ENCODE results near the gene CDH2.
A peak's percentile ranks its signal among the peaks of the same experiment; 100 is the strongest.

Gene CDH2

DNA sequence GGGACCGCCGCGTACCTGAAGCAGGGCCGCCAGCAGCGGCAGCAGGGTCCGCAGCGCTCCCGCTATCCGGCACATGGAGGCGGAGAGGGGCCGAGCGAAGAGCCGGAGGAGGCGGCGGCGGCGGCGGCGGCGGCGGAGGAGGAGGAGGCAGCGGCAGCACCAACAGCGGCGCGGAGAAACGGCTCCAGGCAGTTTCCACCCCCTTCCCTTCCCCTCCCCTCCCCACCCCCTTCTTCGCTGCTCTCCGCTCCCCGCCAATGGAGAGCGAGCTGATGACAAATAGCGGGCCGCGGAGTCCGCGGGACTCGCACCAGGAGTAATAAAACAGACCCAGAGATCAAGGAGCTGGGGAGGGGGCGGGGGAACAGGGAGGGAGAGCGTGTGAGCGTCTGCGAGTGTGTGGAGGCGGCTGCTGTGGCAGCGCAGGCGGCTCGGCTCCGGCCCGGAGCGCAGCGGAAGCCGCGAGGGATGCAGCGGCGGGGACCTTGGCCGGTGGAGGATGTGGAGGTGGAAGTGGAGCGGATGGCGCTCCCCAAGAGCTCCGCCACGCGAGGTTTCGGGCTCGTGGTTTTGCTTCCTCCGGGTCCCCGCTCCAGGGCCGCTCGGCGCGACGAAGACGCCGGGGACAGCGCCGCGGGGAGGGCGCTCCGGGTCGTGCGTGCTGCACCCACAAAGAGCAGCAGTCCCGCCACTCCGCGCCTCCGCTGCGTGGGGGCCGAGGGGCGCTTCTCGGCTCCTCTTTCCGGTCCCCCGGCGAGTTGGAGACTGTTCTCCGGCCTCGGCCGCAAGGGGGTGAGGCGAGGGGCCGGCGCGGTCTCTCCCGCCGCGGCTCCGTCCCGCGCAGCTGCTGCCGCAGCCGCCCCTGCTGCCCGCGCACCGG, at the start of gene CDH2:
Gene CDH2, minus strand, starts transcription at position 183 of the 880 bp plus-strand sequence. Its CDS starts 108 bp downstream, at position 75.
- peak; percentile 56 for DNase-seq (ENCODE audit: extremely low read depth, low read depth)
- TF ChIP-seq, protein P1, sequence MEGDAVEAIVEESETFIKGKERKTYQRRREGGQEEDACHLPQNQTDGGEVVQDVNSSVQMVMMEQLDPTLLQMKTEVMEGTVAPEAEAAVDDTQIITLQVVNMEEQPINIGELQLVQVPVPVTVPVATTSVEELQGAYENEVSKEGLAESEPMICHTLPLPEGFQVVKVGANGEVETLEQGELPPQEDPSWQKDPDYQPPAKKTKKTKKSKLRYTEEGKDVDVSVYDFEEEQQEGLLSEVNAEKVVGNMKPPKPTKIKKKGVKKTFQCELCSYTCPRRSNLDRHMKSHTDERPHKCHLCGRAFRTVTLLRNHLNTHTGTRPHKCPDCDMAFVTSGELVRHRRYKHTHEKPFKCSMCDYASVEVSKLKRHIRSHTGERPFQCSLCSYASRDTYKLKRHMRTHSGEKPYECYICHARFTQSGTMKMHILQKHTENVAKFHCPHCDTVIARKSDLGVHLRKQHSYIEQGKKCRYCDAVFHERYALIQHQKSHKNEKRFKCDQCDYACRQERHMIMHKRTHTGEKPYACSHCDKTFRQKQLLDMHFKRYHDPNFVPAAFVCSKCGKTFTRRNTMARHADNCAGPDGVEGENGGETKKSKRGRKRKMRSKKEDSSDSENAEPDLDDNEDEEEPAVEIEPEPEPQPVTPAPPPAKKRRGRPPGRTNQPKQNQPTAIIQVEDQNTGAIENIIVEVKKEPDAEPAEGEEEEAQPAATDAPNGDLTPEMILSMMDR (IDR thresholded peaks at IDR 0.05; ENCODE audit: low read depth, low read length) = no peak; the same call in 1 of the 2 replicates

DNA sequence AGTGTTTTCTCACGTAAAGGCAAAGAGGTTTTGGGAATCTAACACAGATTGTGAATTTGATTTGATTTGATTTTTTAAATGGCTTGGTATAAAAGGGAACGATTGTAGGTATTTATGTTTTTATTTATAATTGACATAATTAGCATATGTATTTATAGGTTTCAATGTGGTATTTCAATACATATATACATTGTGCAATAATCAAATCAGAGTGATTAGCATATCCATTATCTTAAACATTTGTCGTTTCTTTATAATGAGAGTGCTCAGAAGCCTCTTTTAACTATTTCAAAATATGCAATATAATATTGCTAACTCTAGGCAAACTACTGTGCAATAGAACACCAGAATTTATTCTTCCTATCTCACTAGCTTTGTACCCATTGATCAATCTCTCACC, 35.1 kb upstream of the CDH2 start:
- no peak for DNase-seq (ENCODE audit: extremely low read depth, low read depth)
- TF ChIP-seq, protein P1 (IDR thresholded peaks at IDR 0.05; ENCODE audit: low read depth, low read length) = no peak

DNA sequence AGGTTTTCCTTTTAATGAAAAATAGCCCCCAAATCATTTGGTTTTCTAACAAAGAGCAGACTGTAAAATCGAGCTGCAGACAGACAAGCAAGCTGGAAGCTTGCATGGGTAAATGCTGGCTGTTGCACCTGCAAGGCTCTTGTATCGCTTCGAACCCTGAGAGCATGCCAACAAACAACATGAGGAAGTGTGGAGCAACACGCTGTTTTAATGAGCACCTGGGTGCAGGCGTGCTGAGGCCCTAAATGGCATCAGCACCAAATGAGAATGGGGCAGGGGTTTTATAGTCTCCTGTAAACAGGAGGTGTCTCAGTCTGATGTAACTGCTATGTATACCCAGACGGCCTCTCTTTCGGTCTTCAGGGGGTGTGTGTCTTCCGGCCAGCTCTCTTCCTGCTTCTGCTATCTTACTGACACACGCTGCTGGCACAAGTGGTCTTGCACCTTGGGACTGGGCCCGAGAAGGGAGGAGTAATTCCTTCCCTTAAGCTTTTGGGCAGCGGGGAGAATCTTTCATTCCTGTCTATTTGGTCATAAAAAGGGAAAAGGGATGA, 31.9 kb upstream of the CDH2 start:
- TF ChIP-seq, protein P1 (IDR thresholded peaks at IDR 0.05; ENCODE audit: low read depth, low read length) = no peak
- no peak for DNase-seq (ENCODE audit: extremely low read depth, low read depth)

DNA sequence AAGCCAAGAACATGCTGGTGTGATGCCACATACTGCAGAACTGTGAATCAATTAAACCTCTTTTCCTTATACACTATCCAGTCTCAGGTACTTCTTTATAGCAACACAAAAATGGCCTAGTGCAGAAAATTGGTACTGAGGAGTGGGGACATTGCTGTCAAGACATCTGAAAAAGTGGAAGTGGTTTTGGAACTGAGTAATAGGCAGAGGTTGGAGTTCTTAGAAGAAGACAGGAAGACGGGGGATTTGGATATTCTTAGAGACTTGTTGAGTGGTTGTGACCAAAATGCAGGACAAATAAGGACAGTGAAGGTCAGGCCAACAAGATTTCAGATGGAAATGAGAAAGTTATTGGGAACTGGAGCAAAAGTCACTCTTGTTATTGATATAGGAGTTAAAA, 31.3 kb upstream of the CDH2 start:
- DNase-seq (ENCODE audit: extremely low read depth, low read depth) = no peak
- TF ChIP-seq, protein P1 (IDR thresholded peaks at IDR 0.05; ENCODE audit: low read depth, low read length) = no peak

DNA sequence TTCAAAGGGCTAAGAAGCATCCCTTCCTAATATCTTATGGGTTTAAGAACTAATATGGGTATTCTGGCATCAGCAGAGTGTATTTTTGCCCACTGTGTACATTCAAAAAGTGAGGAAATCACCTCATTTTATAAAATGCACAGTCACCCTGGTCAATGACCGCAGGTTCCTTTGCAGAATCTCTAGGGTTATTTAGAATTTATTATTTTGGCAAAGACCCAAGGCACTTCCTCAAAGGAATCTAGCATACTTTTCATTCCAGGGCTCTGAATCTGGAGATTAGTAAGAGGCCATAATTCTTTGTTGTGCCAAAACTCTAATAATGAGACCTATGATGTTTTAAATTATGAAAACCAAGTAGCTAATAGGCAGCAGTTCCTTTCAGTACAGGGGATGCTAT, 27.2 kb upstream of the CDH2 start:
- TF ChIP-seq, protein P1 (IDR thresholded peaks at IDR 0.05; ENCODE audit: low read depth, low read length) = no peak
- peak; percentile 28 for DNase-seq (ENCODE audit: extremely low read depth, low read depth)

DNA sequence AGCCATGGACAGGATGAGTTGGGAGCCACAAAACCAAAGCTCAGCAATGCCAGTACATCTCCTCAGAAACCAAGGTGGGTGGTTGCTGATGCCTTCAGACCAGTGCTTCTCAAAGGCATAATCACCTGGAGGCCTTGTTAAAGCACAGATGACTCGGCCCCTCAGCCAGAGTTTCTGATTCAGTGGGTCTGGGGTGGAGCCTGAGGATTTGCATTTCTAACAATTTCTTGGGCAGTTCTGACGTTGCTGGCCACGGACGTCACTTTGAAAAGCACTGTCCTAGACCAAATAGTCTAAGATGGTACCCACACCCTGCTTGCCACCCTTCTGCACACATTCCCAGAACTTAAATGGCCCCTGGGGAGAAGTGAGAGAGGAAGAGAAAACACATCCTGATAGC, 24.1 kb upstream of the CDH2 start:
- TF ChIP-seq, protein P1 (IDR thresholded peaks at IDR 0.05; ENCODE audit: low read depth, low read length) = no peak
- no peak for DNase-seq (ENCODE audit: extremely low read depth, low read depth)

DNA sequence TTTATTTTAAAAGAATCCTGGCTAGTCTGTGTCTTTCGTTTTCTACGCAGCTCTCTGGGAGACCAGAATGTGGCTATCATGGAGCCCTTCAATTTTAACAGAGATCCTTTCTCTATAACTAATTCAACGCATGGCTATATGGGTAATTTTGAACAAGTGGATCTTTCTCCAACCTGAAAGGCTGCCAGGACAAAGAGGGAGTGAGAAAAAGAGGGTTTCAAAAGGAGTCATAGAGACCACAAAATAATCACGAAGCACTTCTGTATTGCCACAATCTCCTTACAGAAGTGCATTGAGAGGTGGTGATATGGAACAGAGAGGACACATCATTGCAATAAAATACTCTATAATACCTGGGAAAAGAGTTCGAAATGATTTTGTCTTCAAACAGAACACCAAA, 21.7 kb upstream of the CDH2 start:
- no peak for DNase-seq (ENCODE audit: extremely low read depth, low read depth)
- TF ChIP-seq, protein P1 (IDR thresholded peaks at IDR 0.05; ENCODE audit: low read depth, low read length) = no peak
